Measurements from ENCODE around the gene AKR1C8. TPM values are rescaled to one million over a fixed set of nuclear protein-coding genes. Genes with fewer than 3 reads are reported as not detected.
"Not testable (repeated sequence)": the region's sequence is repeated elsewhere in the genome, so short reads cannot be mapped to it uniquely, and the experiment has no call there.

The AKR1C8 gene
- total and polyA plus RNA-seq, 8 donors: 0.26 TPM; not detected in 7

DNA sequence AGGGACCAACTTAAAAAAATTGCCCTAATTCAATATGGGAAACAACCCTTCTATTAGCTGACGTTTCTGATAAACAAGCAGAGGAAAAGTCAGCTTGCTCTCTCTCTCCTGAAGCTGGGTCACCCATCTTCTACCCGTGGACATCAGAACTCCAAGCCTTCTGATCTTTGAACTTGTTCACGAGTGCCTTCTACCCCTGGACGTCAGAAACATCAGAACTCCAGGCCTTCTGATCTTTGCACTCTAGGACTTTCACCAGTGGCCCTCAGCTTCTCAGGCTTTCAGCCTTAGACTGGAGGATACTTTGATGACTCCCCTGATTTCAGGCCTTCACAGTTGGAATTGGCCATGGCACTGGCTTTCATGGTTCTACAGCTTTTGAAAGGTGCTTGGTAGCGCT lies 41.8 kb downstream of the AKR1C8 start:
- no peak for ATAC-seq
- intact Hi-C loops (cut with DNase I): no loop called here

DNA sequence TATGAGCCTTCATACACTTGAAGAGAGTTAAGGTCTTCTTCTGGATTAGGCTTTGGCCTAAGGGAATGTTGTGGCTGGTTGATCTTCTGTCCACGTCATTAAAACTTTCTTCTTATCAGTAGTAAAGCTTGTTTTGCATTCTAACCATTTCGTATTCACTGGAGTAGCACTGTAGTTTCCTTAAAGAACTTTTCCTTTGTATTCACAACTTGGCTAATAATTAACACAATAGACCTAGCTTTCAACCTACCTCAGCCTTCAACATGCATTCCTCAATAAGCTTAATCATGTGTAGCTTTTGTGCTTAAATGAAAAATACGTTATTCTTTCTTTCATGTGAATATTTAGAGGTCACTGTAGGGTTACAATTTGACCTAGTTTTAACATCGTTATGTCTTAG lies 42.8 kb downstream of the AKR1C8 start:
- ATAC-seq: no peak
- Histone ChIP-seq H3K4me1 (no peaks in the 10 kb centered on the region), H3K27ac (no peak overlapping the region), H3K9me3 (peaks cover 0 to 19% of the 10 kb centered on the region in 2 donors), H3K27me3 (no peaks in the 10 kb centered on the region), H3K4me3 (no peak overlapping the region), H3K36me3 (no peaks in the 10 kb centered on the region)
- intact Hi-C loops (cut with DNase I): no loop called here
- TF ChIP-seq, protein P1, sequence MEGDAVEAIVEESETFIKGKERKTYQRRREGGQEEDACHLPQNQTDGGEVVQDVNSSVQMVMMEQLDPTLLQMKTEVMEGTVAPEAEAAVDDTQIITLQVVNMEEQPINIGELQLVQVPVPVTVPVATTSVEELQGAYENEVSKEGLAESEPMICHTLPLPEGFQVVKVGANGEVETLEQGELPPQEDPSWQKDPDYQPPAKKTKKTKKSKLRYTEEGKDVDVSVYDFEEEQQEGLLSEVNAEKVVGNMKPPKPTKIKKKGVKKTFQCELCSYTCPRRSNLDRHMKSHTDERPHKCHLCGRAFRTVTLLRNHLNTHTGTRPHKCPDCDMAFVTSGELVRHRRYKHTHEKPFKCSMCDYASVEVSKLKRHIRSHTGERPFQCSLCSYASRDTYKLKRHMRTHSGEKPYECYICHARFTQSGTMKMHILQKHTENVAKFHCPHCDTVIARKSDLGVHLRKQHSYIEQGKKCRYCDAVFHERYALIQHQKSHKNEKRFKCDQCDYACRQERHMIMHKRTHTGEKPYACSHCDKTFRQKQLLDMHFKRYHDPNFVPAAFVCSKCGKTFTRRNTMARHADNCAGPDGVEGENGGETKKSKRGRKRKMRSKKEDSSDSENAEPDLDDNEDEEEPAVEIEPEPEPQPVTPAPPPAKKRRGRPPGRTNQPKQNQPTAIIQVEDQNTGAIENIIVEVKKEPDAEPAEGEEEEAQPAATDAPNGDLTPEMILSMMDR (IDR thresholded peaks at IDR 0.05): no peak
- no peak for DNase-seq

More for the DNA sequence above, 41.8 kb downstream of the AKR1C8 start:
- H3K27ac ChIP-seq: no peak overlapping the region
- H3K4me3 ChIP-seq: no peak overlapping the region
- no peaks in the 10 kb centered on the region for H3K27me3 ChIP-seq
- no peak for DNase-seq
- TF ChIP-seq, protein P1 (IDR thresholded peaks at IDR 0.05): no peak
- peaks cover 0 to 12% of the 10 kb centered on the region in 2 donors for H3K9me3 ChIP-seq
- H3K36me3 ChIP-seq: no peaks in the 10 kb centered on the region
- no peaks in the 10 kb centered on the region for H3K4me1 ChIP-seq

DNA sequence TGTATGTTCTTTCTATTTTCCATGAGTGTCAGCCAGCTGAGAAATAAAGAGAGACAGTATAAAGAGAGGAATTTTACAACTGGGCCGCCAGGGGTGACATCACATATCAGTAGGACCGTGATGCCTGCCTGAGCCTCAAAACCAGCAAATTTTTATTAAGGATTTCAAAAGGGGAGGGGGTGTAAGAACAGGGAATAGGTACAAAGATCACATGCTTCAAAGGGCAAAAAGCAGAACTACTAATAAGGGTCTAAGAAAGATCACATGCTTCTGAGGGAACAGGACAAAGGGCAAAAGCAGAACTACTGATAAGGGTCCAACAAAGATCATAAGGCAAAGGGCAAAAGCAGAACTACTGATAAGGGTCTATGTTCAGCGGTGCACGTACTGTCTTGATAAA lies 47.3 kb downstream of the AKR1C8 start:
- intact Hi-C loops (cut with DNase I); H3K4me3 ChIP-seq; ATAC-seq; DNase-seq; H3K4me1 ChIP-seq; H3K27me3 ChIP-seq; H3K36me3 ChIP-seq; H3K27ac ChIP-seq: not testable (repeated sequence)
- peaks cover 0 to 34% of the 10 kb centered on the region in 2 donors for H3K9me3 ChIP-seq

DNA sequence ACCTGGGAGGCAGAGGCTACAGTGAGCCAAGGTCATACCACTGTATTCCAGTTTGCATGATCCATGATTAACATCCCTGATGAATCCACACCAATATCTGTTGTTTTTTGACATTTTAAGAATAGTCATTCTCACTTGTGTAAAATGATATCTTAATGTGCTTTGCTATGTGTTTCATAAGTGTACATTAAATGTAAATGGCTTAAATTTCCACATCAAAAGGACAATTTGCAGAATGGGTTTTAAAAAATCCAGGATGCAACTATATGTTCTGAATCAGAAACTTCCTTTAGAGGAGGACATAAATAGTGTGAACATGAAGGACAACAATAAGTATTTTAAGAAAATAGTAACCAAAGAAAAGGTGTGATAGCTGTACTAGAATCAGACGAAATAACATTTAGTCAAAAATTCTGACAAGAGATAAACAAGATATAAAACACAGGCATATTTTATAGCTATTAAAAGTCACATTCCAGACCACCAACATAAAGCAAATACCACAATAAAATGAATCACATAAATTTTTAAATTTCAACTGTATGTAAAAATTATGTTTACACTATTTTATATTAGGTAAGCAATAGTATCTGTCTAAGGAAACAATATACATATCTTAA lies 48.4 kb downstream of the AKR1C8 start:
- TF ChIP-seq, protein P1 (IDR thresholded peaks at IDR 0.05): no peak
- Histone ChIP-seq H3K27me3 (no peaks in the 10 kb centered on the region), H3K27ac (no peak overlapping the region), H3K36me3 (no peaks in the 10 kb centered on the region), H3K4me1 (no peaks in the 10 kb centered on the region), H3K4me3 (no peak overlapping the region), H3K9me3 (peaks cover 0 to 34% of the 10 kb centered on the region in 2 donors)
- intact Hi-C loops (cut with DNase I): no loop called here
- DNase-seq (no peak), ATAC-seq (no peak)

DNA sequence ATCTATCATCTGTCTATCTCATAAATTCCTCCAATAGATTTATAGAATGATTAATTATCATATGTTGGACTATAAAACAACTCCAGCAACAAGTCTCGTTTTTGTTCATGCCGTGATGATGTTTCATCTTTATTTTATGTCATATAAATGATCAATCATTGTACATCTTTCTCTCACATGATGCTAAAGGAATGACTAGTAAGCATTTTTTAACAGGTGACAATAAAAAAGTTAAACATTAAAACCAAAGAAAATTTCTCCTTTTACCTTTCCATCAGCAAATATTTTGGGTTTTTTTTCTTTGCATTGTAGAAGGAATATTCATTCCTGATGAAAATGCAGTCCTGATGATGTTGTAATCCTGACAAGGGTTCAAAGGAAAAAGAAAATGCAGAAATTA lies 49.4 kb downstream of the AKR1C8 start:
- H3K9me3 ChIP-seq: peaks cover 0 to 34% of the 10 kb centered on the region in 2 donors
- TF ChIP-seq, protein P1 (IDR thresholded peaks at IDR 0.05): no peak
- H3K4me1 ChIP-seq: no peaks in the 10 kb centered on the region
- intact Hi-C loops (cut with DNase I): no loop called here
- H3K27ac ChIP-seq: no peak overlapping the region
- no peaks in the 10 kb centered on the region for H3K36me3 ChIP-seq
- no peak for ATAC-seq
- no peak overlapping the region for H3K4me3 ChIP-seq
- DNase-seq: no peak
- H3K27me3 ChIP-seq: no peaks in the 10 kb centered on the region

Data from left lung (tissue), 10 donors.